NT2/D1 (cell line): ENCODE data around the gene PRSS21.

Source experiments
- SUZ12 ChIP-seq: IDR thresholded peaks from 2 replicates; pipeline ENCODE4 v1.6.1; 2011; ENCODE audit not compliant: insufficient read length, insufficient read depth; ENCODE audit errors: extremely low read depth
- YY1 ChIP-seq: IDR thresholded peaks from 2 replicates; pipeline ENCODE4 v1.6.1; 2011; ENCODE audit not compliant: insufficient read length, insufficient read depth
- ZNF274 ChIP-seq: IDR thresholded peaks from 2 replicates; pipeline ENCODE4 v1.6.1; 2011; ENCODE audit warnings: mild to moderate bottlenecking, low read depth, low read length

DNA sequence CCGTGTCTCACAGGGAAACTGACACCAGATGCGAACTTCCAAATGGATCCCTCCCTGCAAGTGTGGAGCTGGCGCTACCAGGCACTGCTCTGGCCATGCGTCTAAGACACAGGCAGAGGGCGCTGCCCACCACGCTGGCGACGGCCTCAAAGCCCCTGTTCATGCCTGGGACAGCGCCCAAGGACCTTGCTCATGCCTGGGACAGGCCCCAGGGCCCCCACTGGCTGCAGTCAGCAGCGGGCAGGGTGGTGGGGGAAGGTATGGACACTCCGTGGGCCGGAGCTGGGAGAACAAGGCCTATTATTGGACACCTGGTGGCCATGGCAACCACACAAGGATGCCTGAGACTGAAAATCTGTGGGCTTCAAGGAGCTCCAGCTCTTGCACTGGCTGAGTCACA is 21.9 kb downstream of the PRSS21 start:
- no peak for TF ChIP-seq ZNF274
- no peak for TF ChIP-seq YY1
- TF ChIP-seq SUZ12: no peak
